OCI-LY7 (cell line): ENCODE measurements around the gene FOSB. TPM values are rescaled to one million over a fixed set of nuclear protein-coding genes. Genes with fewer than 3 reads are reported as not detected.
A peak's percentile ranks its signal among the peaks of the same experiment; 100 is the strongest.

Source experiments
- BruUV-seq: library from RNA; stranded (reverse); fragments of 400-500 nt; replicated peaks from 2 replicates; lab custom pipeline; 2021; lab: Mats Ljungman, UMichigan
- CTCF ChIA-PET: fragments of 300-600 bp; sonication (Branson Sonifier 250); formaldehyde crosslinking; loops from one replicate; lab custom pipeline; 2022; ENCODE audit warnings: antibody characterized with exemption; ENCODE audit not compliant: unreplicated experiment; lab: Charles Lee
- POLR2A ChIA-PET: fragments of 300-600 bp; sonication (Branson Sonifier 250); formaldehyde crosslinking; loops from one replicate; lab custom pipeline; 2022; ENCODE audit warnings: antibody characterized with exemption; lab: Charles Lee
- DNase-seq: peaks from one replicate; pipeline ENCODE4 v3.0.0-alpha.2; 2015; ENCODE audit warnings: low spot score
- H2AFZ ChIP-seq: fragments of 200-600 bp; sonication (generic), shearing (Covaris generic); 2 replicates; pipeline ENCODE4 v1.6.1; 2014; ENCODE audit warnings: mild to moderate bottlenecking, antibody characterized with exemption, low read length, moderate library complexity
- H3K27ac ChIP-seq: fragments of 200-600 bp; sonication (generic); 2 replicates; pipeline ENCODE4 v1.5.1; 2014; ENCODE audit warnings: mixed run types, low read depth, mild to moderate bottlenecking, moderate library complexity, low read length, inconsistent platforms; ENCODE audit not compliant: poor library complexity, severe bottlenecking
- H3K36me3 ChIP-seq: fragments of 200-600 bp; sonication (generic); 2 replicates; pipeline ENCODE4 v1.6.1; 2014; ENCODE audit warnings: mild to moderate bottlenecking, antibody characterized with exemption, low read length, moderate library complexity, mixed read lengths; ENCODE audit not compliant: insufficient read depth
- H3K4me1 ChIP-seq: fragments of 200-600 bp; sonication (generic); 2 replicates; pipeline ENCODE4 v1.5.1; 2014; ENCODE audit warnings: mild to moderate bottlenecking, low read length; ENCODE audit not compliant: insufficient read depth, poor library complexity, severe bottlenecking
- H3K4me2 ChIP-seq: fragments of 200-600 bp; sonication (generic); 2 replicates; pipeline ENCODE4 v1.6.1; 2014; ENCODE audit warnings: mild to moderate bottlenecking, low read length
- H3K4me3 ChIP-seq: fragments of 200-600 bp; sonication (generic); 2 replicates; pipeline ENCODE4 v1.5.1; 2014; ENCODE audit warnings: mild to moderate bottlenecking, low read depth, low read length; ENCODE audit not compliant: poor library complexity, severe bottlenecking
- H3K79me2 ChIP-seq: fragments of 200-600 bp; sonication (generic); 2 replicates; pipeline ENCODE4 v1.6.1; 2016; ENCODE audit warnings: low read depth, mild to moderate bottlenecking, low read length, moderate library complexity, mixed read lengths; ENCODE audit not compliant: insufficient read depth
- H3K9me2 ChIP-seq: fragments of 200-600 bp; sonication (generic); 2 replicates; pipeline ENCODE4 v1.6.1; 2016; ENCODE audit warnings: mild to moderate bottlenecking, low read length, mixed read lengths; ENCODE audit not compliant: insufficient read depth
- H3K9me3 ChIP-seq: fragments of 200-600 bp; sonication (generic); 2 replicates; pipeline ENCODE4 v1.6.1; 2014; ENCODE audit warnings: mild to moderate bottlenecking, mixed run types, low read length, mixed read lengths
- H4K20me1 ChIP-seq: fragments of 200-600 bp; sonication (generic); 2 replicates; pipeline ENCODE4 v1.6.1; 2014; ENCODE audit warnings: mild to moderate bottlenecking, antibody characterized with exemption, low read length, moderate library complexity, mixed read lengths; ENCODE audit not compliant: insufficient read depth
- CTCF ChIP-seq: fragments of 200-600 bp; sonication (generic); conservative IDR thresholded peaks from 2 replicates; pipeline ENCODE4 v1.5.1; 2014; ENCODE audit warnings: mild to moderate bottlenecking, antibody characterized with exemption, low read length, moderate library complexity, mixed read lengths
- EZH2phosphoT487 ChIP-seq: fragments of 200-600 bp; sonication (generic); IDR thresholded peaks from 2 replicates; pipeline ENCODE4 v1.6.1; 2018; ENCODE audit warnings: low read depth, borderline replicate concordance, mild to moderate bottlenecking, mixed run types, antibody characterized with exemption, low read length, moderate library complexity, mixed read lengths
- intact Hi-C: fragments of 100-400 bp; cut with micrococcal nuclease; formaldehyde crosslinking; loops from one replicate; pipeline ENCODE4 v1.10.0; 2022; ENCODE audit not compliant: unreplicated experiment
- total RNA-seq, 2 experiments: library from RNA; depleted of rRNA in 1 of 2; stranded (reverse); fragments of >200 nt in 1 of 2; shearing (Covaris generic) in 1 of 2; gene quantifications; 2 replicates each; pipeline ENCODE4 v1.2.3, GENCODE V29; 2014 to 2022

The FOSB gene
- total RNA-seq, 2 experiments from 2014 or later = 2.3 to 2.4 TPM

GRCh38 chr19:45446944-45447343, 20.9 kb upstream of the FOSB start:
- TF ChIP-seq CTCF = no peak
- no peak for TF ChIP-seq EZH2phosphoT487
- POLR2A ChIA-PET = interaction anchor here (0.6 kb wide), 1 partner anchor 29 kb away, joined by 3 read pairs; no protein-coding TSS in a partner anchor
- Histone ChIP-seq H4K20me1 (no peaks in the 10 kb centered on the region), H3K36me3 (no peaks in the 10 kb centered on the region), H3K9me3 (no peaks in the 10 kb centered on the region), H3K9me2 (no peaks in the 10 kb centered on the region), H3K79me2 (no peaks in the 10 kb centered on the region), H3K4me2 (no peak overlapping the region), H2AFZ (no peak overlapping the region), H3K4me3 (no peak overlapping the region), H3K27ac (no peak overlapping the region), H3K4me1 (peaks cover 56% of the 10 kb centered on the region)
- intact Hi-C loops = loop anchor here (1.0 kb wide), 1 partner anchor 31 kb away; no protein-coding TSS in a partner anchor
- DNase-seq = no peak
- CTCF ChIA-PET = interaction anchor here (1.0 kb wide), 1 partner anchor 32 kb away, joined by 3 read pairs; no protein-coding TSS in a partner anchor
- BruUV-seq = no TSS peak

- no peak for DNase-seq
- no peaks in the 10 kb centered on the region for H3K79me2 ChIP-seq
- H3K9me2 ChIP-seq = no peaks in the 10 kb centered on the region
- ChIA-PET POLR2A (no interaction called here), CTCF (no interaction called here)
- no peaks in the 10 kb centered on the region for H3K36me3 ChIP-seq
- peaks cover 58% of the 10 kb centered on the region for H3K4me1 ChIP-seq
- no TSS peak for BruUV-seq
- no peaks in the 10 kb centered on the region for H3K9me3 ChIP-seq
- no peak overlapping the region for H3K4me2 ChIP-seq
- TF ChIP-seq CTCF (no peak), EZH2phosphoT487 (no peak)
- no peak overlapping the region for H3K27ac ChIP-seq
- no peaks in the 10 kb centered on the region for H4K20me1 ChIP-seq
- no peak overlapping the region for H3K4me3 ChIP-seq
- intact Hi-C loops = no loop called here
- no peak overlapping the region for H2AFZ ChIP-seq
These were observed 19.4 kb upstream of the FOSB start for GRCh38 chr19:45448425-45448756.

GRCh38 chr19:45448887-45449299, 18.9 kb upstream of the FOSB start:
- H4K20me1 ChIP-seq = no peaks in the 10 kb centered on the region
- H3K9me2 ChIP-seq = no peaks in the 10 kb centered on the region
- POLR2A ChIA-PET = no interaction called here
- no peaks in the 10 kb centered on the region for H3K36me3 ChIP-seq
- DNase-seq = no peak
- no peak overlapping the region for H2AFZ ChIP-seq
- CTCF ChIA-PET = no interaction called here
- no peak overlapping the region for H3K27ac ChIP-seq
- H3K4me1 ChIP-seq = peaks cover 58% of the 10 kb centered on the region
- H3K4me2 ChIP-seq = peak overlapping the region; percentile 73; the same call in 1 of the 2 replicates
- H3K4me3 ChIP-seq = no peak overlapping the region
- H3K9me3 ChIP-seq = no peaks in the 10 kb centered on the region
- intact Hi-C loops = no loop called here
- no peaks in the 10 kb centered on the region for H3K79me2 ChIP-seq
- TF ChIP-seq CTCF (no peak), EZH2phosphoT487 (no peak)
- no TSS peak for BruUV-seq
